NOMO-1 (cell line): ENCODE results near the gene RUFY1.
"Not testable (repeated sequence)": the region's sequence is repeated elsewhere in the genome, so short reads cannot be mapped to it uniquely, and the experiment has no call there.

ENCODE experiments used
- DNase-seq, 2 experiments: peaks; one replicate each; lab custom pipeline; 2025; ENCODE audit not compliant: unreplicated experiment in 2 of 2; lab: John Stamatoyannopoulos, UW

RUFY1 gene

GRCh38 chr5:179657302-179658178 is 107.2 kb downstream of the RUFY1 start:
- not testable (repeated sequence) for DNase-seq

- peak; percentile 40 to 58 for DNase-seq
Measured at GRCh38 chr5:179658179-179658856, 108.0 kb downstream of the RUFY1 start.
